Skeletal muscle satellite cell (primary cell): ENCODE results near the gene TPP2.

Source experiments
- H3K27me3 ChIP-seq: 2 replicates; pipeline ENCODE4 v1.7.0; 2013; ENCODE audit warnings: low read length; ENCODE audit not compliant: control insufficient read depth, insufficient read depth
- H3K36me3 ChIP-seq: 2 replicates; pipeline ENCODE4 v1.7.0; 2013; ENCODE audit warnings: mild to moderate bottlenecking, control low read depth, low read length; ENCODE audit not compliant: insufficient read depth
- H3K4me1 ChIP-seq: 2 replicates; pipeline ENCODE4 v1.7.0; 2013; ENCODE audit warnings: low read length; ENCODE audit not compliant: control insufficient read depth, insufficient read depth
- H3K4me2 ChIP-seq: 2 replicates; pipeline ENCODE4 v1.7.0; 2013; ENCODE audit warnings: mild to moderate bottlenecking, low read length
- H3K4me3 ChIP-seq: 2 replicates; pipeline ENCODE4 v1.7.0; 2013; ENCODE audit warnings: low read length
- H3K9ac ChIP-seq: 2 replicates; pipeline ENCODE4 v1.7.0; 2013; ENCODE audit warnings: mild to moderate bottlenecking, low read depth, low read length, moderate library complexity
- H3K9me3 ChIP-seq: replicated peaks from 2 replicates; pipeline ENCODE4 v1.7.0; 2013; ENCODE audit warnings: mild to moderate bottlenecking, control low read depth, low read length

Gene TPP2

DNA sequence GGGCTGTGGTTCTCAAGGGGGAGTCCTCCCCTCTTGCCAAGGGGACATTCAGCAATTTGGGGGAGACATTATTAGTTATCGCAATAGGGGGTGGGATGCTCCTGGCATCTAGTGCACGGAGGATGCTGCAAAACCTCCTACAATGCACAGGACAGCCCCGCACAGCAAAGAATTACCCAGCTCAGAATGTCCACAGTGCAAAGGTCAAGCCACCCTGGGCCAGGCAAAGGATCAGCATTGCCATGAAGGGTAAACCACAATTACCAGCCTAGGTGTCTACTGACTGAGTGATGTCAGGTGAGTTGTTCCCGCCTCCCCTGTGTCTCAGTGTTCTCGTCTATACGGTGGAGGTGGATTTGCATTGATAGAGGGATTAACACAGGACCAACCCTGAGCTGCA, 100.5 kb downstream of the TPP2 start:
- Histone ChIP-seq H3K9me3 (peaks cover 6% of the 10 kb centered on the region), H3K4me3 (no peak overlapping the region), H3K4me1 (peaks cover 16% of the 10 kb centered on the region), H3K4me2 (no peak overlapping the region), H3K36me3 (no peaks in the 10 kb centered on the region), H3K9ac (no peak overlapping the region), H3K27me3 (peaks cover 64% of the 10 kb centered on the region)

DNA sequence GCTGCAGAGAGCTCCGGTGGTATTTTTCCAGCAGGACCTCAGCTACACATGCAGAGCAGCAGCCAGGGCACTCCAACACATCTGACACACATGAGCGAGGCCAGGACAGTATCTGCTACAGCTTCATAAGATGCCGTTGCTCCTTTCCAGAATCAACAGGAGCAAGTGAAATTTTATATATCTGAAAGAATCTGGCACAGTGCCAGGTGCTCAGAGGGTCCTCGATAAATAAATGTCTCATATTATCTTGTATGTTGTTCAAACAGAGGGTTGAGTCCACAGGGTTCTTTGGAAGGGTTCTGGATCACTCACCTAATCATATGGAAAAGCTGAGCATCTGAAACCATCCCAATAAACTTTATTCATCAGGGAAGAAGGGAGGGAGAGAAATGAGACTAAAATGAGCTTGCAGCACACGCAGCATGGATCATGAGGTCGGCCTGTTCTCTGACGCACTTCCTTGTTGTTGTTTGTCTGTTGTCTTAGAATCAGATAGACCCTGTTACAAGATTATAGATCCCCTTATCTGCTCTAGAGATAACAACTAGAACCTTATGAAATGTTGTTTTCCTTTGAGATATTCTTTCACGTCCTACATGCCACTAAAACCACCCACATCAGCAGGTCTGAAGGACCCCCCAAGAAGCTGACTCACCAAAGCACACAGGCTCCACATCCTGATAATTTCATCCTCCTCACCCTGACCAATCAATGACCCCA, 101.3 kb downstream of the TPP2 start:
- no peak overlapping the region for H3K4me2 ChIP-seq
- no peak overlapping the region for H3K4me3 ChIP-seq
- no peaks in the 10 kb centered on the region for H3K36me3 ChIP-seq
- peaks cover 56% of the 10 kb centered on the region for H3K27me3 ChIP-seq
- peaks cover 16% of the 10 kb centered on the region for H3K4me1 ChIP-seq
- H3K9me3 ChIP-seq, result peaks cover 6% of the 10 kb centered on the region
- no peak overlapping the region for H3K9ac ChIP-seq

DNA sequence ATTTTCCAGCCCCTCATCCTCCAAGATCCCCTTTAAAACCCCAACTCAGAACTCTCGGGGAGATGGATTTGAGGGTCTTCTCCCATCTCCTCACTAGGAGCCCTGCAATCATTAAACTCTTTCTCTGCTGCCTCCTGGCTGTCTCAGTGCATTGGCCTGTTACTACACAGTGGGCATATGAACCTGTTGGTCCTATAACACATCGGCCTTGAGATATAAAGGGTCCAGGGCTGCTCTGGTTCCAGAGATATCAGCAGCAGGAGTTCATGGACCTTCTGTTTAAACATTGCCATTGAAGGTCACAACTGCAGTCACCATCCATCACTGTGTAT, 101.8 kb downstream of the TPP2 start:
- Histone ChIP-seq H3K9ac (no peak overlapping the region), H3K4me3 (no peak overlapping the region), H3K9me3 (peaks cover 6% of the 10 kb centered on the region), H3K4me2 (no peak overlapping the region), H3K27me3 (peaks cover 55% of the 10 kb centered on the region), H3K36me3 (no peaks in the 10 kb centered on the region), H3K4me1 (peaks cover 13% of the 10 kb centered on the region)

DNA sequence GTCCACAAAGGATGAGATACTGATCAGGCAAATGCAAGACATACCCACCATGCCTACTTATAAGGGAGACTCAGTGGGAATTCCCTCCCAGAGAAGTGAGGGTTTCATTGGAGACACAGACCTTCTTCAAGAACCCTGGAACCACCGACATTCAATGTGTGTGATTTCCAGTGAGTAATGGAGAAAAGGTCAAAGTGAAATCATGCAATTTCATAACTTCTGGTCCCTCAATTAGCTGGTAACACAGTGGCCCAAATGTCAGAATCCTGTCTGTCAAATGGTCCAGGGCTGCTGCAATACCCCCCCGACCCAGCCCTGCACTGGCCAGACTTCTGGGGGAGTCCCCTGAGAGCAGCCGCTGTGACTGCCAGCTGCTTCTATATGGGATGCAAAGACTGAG, 102.7 kb downstream of the TPP2 start:
- Histone ChIP-seq H3K9me3 (peaks cover 6% of the 10 kb centered on the region), H3K9ac (no peak overlapping the region), H3K36me3 (no peaks in the 10 kb centered on the region), H3K27me3 (peaks cover 49% of the 10 kb centered on the region), H3K4me2 (no peak overlapping the region), H3K4me1 (peaks cover 10% of the 10 kb centered on the region), H3K4me3 (no peak overlapping the region)

DNA sequence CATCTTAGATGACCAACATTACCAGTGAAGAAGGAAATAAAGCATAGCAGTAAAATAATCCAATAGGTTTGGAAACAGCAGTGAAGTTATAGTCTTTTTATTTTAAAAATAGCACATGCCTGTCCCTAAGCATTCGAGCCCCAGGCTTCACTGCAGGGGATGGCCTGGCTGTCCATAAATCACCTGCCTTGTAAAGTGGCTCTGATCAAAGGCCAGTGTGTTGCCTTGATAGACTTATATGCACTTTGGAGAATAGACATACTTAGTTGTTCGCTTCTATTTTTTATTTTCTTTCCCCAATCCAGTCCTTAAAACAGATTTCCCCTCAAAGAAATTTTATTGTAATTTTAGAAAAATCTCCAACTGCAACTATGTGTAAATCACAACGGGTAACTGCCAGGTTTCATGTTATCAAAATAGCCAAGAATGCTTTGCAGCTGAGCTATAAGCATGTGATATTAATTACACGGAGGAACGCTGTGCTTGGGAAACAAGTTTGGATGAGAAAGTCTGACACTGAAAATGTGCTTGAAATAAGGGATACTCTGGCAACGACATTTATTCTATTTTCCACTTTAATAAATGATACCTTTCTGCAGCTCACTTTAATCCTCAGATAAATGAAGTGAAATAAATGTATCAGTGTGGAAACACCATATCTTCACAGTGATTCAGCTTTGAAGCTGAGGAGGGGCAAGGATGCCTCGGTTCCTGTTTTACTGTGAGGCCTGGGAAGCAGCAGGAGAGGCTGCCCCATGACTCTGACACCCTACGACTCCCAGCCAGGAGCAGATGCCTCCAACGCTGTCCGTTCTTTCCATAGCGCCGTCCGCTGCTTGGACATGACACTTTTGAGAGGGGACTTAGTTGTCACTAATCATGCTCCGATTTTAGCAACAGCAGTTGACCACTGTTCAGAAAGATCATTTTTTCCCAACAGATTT, 103.6 kb downstream of the TPP2 start:
- Histone ChIP-seq H3K4me1 (peaks cover 18% of the 10 kb centered on the region), H3K4me2 (peak overlapping the region; percentile 9), H3K9ac (no peak overlapping the region), H3K4me3 (no peak overlapping the region), H3K27me3 (peaks cover 41% of the 10 kb centered on the region), H3K36me3 (no peaks in the 10 kb centered on the region), H3K9me3 (peaks cover 6% of the 10 kb centered on the region)

- peaks cover 22% of the 10 kb centered on the region for H3K4me1 ChIP-seq
- H3K27me3 ChIP-seq, result peaks cover 37% of the 10 kb centered on the region
- H3K4me3 ChIP-seq, result no peak overlapping the region
- H3K9ac ChIP-seq, result no peak overlapping the region
- no peak overlapping the region for H3K4me2 ChIP-seq
- H3K9me3 ChIP-seq, result peaks cover 6% of the 10 kb centered on the region
- H3K36me3 ChIP-seq, result no peaks in the 10 kb centered on the region
Measured at GRCh38 chr13:102701331-102701730, 104.5 kb downstream of the TPP2 start.

DNA sequence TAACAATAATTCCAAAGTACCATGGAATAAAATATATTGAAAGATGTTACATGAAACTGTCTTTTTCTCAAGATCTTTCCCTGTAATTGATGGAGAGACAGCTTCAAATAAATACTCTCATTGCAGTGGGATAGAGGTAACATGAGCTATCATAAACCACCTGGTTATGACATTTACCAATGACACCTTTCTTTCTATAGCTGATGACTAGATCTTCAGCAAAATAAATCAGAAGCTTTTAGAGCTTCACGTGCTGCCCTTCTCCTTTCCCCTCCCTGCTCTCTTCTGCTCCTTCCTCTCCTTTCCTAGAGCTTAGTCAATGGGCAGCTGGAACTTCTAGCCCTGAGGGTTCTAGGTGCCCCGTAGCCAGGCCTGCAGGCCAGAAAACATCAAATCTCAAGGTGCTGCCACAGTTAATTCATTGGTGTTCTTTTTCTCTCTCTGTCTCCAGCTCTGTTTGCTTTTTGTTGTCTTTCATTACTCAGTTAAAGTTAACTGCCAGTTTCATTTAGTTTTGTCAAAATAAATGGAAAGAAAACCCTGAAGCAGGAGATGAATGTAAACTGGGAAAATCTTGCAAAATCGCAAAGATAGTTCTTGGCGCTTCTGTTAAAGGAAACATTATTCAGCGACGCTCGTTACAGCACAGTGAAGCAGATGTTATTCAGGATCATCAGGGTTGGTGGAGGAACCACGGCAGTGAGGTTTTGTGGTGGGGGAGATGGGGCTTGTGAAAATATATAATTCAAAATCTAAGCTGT, 106.4 kb downstream of the TPP2 start:
- Histone ChIP-seq H3K9me3 (peaks cover 6% of the 10 kb centered on the region), H3K4me1 (peaks cover 37% of the 10 kb centered on the region), H3K27me3 (peaks cover 27% of the 10 kb centered on the region), H3K4me3 (no peak overlapping the region), H3K36me3 (no peaks in the 10 kb centered on the region), H3K9ac (no peak overlapping the region), H3K4me2 (no peak overlapping the region)

DNA sequence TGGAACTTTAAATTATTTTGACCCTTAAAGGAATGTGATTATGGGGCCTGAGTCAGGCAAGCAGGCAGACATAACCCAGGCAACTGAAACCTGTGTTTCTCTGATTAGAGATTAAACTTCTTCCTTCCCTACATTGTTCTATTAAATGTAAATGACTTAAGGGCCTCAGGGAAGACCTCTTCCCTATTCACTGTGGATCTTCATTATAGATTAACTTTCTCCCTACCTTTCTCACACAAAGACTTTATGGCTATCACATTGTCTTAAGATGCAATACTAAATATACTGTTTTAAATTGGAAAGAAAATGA, 106.9 kb downstream of the TPP2 start:
- no peak overlapping the region for H3K4me3 ChIP-seq
- peaks cover 21% of the 10 kb centered on the region for H3K27me3 ChIP-seq
- no peaks in the 10 kb centered on the region for H3K36me3 ChIP-seq
- peaks cover 39% of the 10 kb centered on the region for H3K4me1 ChIP-seq
- H3K9ac ChIP-seq, result no peak overlapping the region
- peaks cover 3% of the 10 kb centered on the region for H3K9me3 ChIP-seq
- H3K4me2 ChIP-seq, result no peak overlapping the region

GRCh38 chr13:102704238-102705058, 107.7 kb downstream of the TPP2 start:
- peaks cover 39% of the 10 kb centered on the region for H3K4me1 ChIP-seq
- H3K4me3 ChIP-seq, result no peak overlapping the region
- H3K27me3 ChIP-seq, result peaks cover 20% of the 10 kb centered on the region
- no peaks in the 10 kb centered on the region for H3K36me3 ChIP-seq
- no peak overlapping the region for H3K9ac ChIP-seq
- peaks cover 2% of the 10 kb centered on the region for H3K9me3 ChIP-seq
- H3K4me2 ChIP-seq, result peak overlapping the region; percentile 48

DNA sequence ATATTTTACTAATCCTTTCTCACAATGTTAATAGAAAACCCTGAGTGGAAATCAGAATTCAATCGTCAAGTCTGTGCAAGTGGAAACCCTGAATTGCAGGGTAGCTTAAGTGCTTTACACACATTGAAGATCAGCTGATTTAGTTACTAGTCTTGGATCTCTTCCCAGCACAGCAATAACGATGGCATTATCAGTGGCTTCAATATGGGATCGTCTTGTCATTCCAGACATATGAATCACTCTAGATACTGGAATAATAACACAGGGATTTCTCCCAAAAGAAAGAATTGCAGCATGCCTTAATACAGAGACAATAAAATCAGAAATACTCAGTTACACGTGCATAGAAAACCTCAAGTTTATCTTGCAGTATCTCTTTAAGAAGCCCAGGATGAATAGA, 110.7 kb downstream of the TPP2 start:
- Histone ChIP-seq H3K27me3 (peaks cover 12% of the 10 kb centered on the region), H3K36me3 (no peaks in the 10 kb centered on the region), H3K9ac (no peak overlapping the region), H3K4me1 (peaks cover 32% of the 10 kb centered on the region), H3K4me3 (no peak overlapping the region), H3K9me3 (peaks cover 2% of the 10 kb centered on the region), H3K4me2 (peak overlapping the region; percentile 66)

DNA sequence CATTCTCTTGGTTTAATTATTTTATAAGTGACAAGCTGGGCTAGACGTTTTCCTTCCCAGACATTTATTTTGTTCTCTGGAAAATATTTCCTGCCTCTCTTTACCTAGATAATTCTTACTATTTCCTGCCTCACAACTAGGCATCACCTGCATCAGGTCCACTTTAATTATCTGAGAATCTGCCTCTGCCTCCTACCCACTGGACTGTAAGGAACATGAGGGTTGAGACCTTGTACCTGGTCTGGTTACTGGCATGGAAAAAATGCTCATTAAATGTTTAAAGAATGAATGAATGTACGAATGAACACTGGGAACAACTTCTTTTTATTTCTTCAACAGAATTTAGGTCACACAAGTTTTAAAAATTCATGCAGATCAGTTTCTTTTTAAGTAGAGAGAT, 111.4 kb downstream of the TPP2 start:
- Histone ChIP-seq H3K27me3 (peaks cover 11% of the 10 kb centered on the region), H3K36me3 (no peaks in the 10 kb centered on the region), H3K9ac (no peak overlapping the region), H3K9me3 (peaks cover 2% of the 10 kb centered on the region), H3K4me3 (no peak overlapping the region), H3K4me2 (peak overlapping the region; percentile 66), H3K4me1 (peaks cover 32% of the 10 kb centered on the region)
